ENCODE results near the gene TTYH1.

GRCh38 chr19:54484451-54484850 is 69.2 kb downstream of the TTYH1 start:
- TF ChIP-seq, protein P1, sequence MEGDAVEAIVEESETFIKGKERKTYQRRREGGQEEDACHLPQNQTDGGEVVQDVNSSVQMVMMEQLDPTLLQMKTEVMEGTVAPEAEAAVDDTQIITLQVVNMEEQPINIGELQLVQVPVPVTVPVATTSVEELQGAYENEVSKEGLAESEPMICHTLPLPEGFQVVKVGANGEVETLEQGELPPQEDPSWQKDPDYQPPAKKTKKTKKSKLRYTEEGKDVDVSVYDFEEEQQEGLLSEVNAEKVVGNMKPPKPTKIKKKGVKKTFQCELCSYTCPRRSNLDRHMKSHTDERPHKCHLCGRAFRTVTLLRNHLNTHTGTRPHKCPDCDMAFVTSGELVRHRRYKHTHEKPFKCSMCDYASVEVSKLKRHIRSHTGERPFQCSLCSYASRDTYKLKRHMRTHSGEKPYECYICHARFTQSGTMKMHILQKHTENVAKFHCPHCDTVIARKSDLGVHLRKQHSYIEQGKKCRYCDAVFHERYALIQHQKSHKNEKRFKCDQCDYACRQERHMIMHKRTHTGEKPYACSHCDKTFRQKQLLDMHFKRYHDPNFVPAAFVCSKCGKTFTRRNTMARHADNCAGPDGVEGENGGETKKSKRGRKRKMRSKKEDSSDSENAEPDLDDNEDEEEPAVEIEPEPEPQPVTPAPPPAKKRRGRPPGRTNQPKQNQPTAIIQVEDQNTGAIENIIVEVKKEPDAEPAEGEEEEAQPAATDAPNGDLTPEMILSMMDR (IDR thresholded peaks at IDR 0.05; ENCODE audit: control extremely low read depth in 1 of 3, insufficient read depth in 1 of 3, low read depth in 1 of 3, low read length in 3 of 3): no peak
- TF ChIP-seq RNF2 (IDR thresholded peaks at IDR 0.05; ENCODE audit: borderline replicate concordance, low read depth, low read length, missing control alignments, poor library complexity, severe bottlenecking): no peak
- no peak for TF ChIP-seq KDM5A (IDR thresholded peaks at IDR 0.05; ENCODE audit: low read length)
- TF ChIP-seq TAF1 (IDR thresholded peaks at IDR 0.05; ENCODE audit: low read depth, low read length): no peak
- TF ChIP-seq POLR2A (IDR thresholded peaks at IDR 0.05; ENCODE audit: control extremely low read depth in 1 of 2, low read depth in 2 of 2, low read length in 2 of 2): no peak

All from H1 (cell line).